Left forelimb (tissue), 1 donor: ENCODE data around the gene ZNFX1.
"Not testable (repeated sequence)": the region's sequence is repeated elsewhere in the genome, so short reads cannot be mapped to it uniquely, and the experiment has no call there.

ENCODE experiments used
- DNase-seq: peaks from one replicate; pipeline ENCODE4 v3.0.0-alpha.2; 2018; ENCODE audit warnings: low spot score

Gene ZNFX1

GRCh38 chr20:49210101-49210756 is 67.6 kb downstream of the ZNFX1 start:
- DNase-seq, result no peak

- no peak for DNase-seq
These were observed 70.8 kb downstream of the ZNFX1 start for GRCh38 chr20:49207076-49207475.

- DNase-seq, result no peak
These were observed 74.1 kb downstream of the ZNFX1 start for GRCh38 chr20:49203746-49204145.

GRCh38 chr20:49203011-49203410 is 74.8 kb downstream of the ZNFX1 start:
- no peak for DNase-seq

- no peak for DNase-seq
These were observed 78.0 kb downstream of the ZNFX1 start for GRCh38 chr20:49199729-49200293.

DNA sequence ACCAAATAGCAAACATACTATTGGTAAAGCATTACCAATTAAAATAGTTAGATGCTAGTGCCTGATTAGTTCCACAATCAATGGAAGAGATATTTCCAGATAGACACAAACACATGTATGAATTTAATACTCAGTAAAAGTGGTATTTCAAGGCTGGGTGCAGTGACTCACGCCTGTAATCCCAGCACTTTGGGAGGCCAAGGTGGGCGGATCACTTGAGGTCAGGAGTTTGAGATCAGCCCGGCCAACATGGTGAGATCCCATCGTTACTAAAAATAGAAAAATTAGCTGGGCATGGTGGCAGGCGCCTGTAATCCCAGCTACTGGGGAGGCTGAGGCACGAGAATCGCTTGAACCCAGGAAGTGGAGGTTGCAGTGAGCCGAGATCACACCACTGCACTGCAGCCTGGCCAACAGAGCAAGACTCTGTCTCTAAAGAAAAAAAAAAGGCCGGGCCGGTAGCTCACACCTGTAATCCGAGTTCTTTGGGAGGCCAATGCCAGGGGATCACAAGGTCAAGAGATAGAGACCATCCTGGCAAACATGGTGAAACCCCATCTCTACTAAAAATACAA is 84.8 kb downstream of the ZNFX1 start:
- not testable (repeated sequence) for DNase-seq
